DOHH2 (cell line): ENCODE measurements around the gene RASA2.

ENCODE experiments used
- H3F3A ChIP-seq: fragments of 200-600 bp; sonication (generic), shearing (Covaris generic); 2 replicates; pipeline ENCODE4 v1.6.0; 2016; ENCODE audit warnings: antibody characterized with exemption, mild to moderate bottlenecking; ENCODE audit not compliant: control insufficient read depth, insufficient read depth
- H3K27ac ChIP-seq: fragments of 200-600 bp; sonication (generic); 2 replicates; pipeline ENCODE4 v1.5.1; 2014; ENCODE audit warnings: low read depth, mild to moderate bottlenecking, low read length, moderate library complexity
- H3K27me3 ChIP-seq: fragments of 200-600 bp; sonication (generic); 2 replicates; pipeline ENCODE4 v1.6.1; 2014; ENCODE audit warnings: mild to moderate bottlenecking, low read length, mixed read lengths; ENCODE audit not compliant: control insufficient read depth
- H3K36me3 ChIP-seq: fragments of 200-600 bp; sonication (generic); 2 replicates; pipeline ENCODE4 v1.6.1; 2014; ENCODE audit warnings: mild to moderate bottlenecking, low read length, moderate library complexity, mixed read lengths; ENCODE audit not compliant: control insufficient read depth
- H3K4me1 ChIP-seq: fragments of 200-600 bp; sonication (generic); 2 replicates; pipeline ENCODE4 v1.6.1; 2014; ENCODE audit warnings: mild to moderate bottlenecking, low read length, mixed read lengths; ENCODE audit not compliant: control insufficient read depth
- H3K4me2 ChIP-seq: fragments of 200-600 bp; sonication (generic); 2 replicates; pipeline ENCODE4 v1.6.0; 2014; ENCODE audit warnings: mild to moderate bottlenecking, low read length, moderate library complexity
- H3K4me3 ChIP-seq: fragments of 200-600 bp; sonication (generic); 2 replicates; pipeline ENCODE4 v1.5.1; 2014; ENCODE audit warnings: mild to moderate bottlenecking, low read length, mixed read lengths
- H3K79me2 ChIP-seq: fragments of 200-600 bp; sonication (generic); 2 replicates; pipeline ENCODE4 v1.6.1; 2014; ENCODE audit warnings: mild to moderate bottlenecking, low read length, mixed read lengths; ENCODE audit not compliant: control insufficient read depth
- H3K9me2 ChIP-seq: fragments of 200-600 bp; sonication (generic); replicated peaks from 2 replicates; pipeline ENCODE4 v1.6.1; 2014; ENCODE audit warnings: mild to moderate bottlenecking, low read length, mixed read lengths; ENCODE audit not compliant: control insufficient read depth
- H3K9me3 ChIP-seq: fragments of 200-600 bp; sonication (generic); 2 replicates; pipeline ENCODE4 v1.6.1; 2014; ENCODE audit warnings: antibody characterized with exemption, low read length, mixed read lengths; ENCODE audit not compliant: control insufficient read depth, insufficient read depth
- H4K20me1 ChIP-seq: fragments of 200-600 bp; sonication (generic); 2 replicates; pipeline ENCODE4 v1.6.0; 2014; ENCODE audit warnings: low read depth, mild to moderate bottlenecking, antibody characterized with exemption, low read length, moderate library complexity; ENCODE audit not compliant: control insufficient read depth, insufficient read depth
- EZH2phosphoT487 ChIP-seq: fragments of 200-600 bp; sonication (generic); IDR thresholded peaks from 2 replicates; pipeline ENCODE4 v1.6.1; 2017; ENCODE audit warnings: borderline replicate concordance, mild to moderate bottlenecking, antibody characterized with exemption, low read length, moderate library complexity, mixed read lengths
- TF ChIP-seq, protein P1 (sequence below): fragments of 200-600 bp; sonication (generic); IDR thresholded peaks from one replicate; pipeline ENCODE4 v1.5.1; 2014; ENCODE audit warnings: antibody characterized with exemption, mild to moderate bottlenecking, low read depth, low read length; ENCODE audit not compliant: poor library complexity, severe bottlenecking

Gene RASA2

DNA sequence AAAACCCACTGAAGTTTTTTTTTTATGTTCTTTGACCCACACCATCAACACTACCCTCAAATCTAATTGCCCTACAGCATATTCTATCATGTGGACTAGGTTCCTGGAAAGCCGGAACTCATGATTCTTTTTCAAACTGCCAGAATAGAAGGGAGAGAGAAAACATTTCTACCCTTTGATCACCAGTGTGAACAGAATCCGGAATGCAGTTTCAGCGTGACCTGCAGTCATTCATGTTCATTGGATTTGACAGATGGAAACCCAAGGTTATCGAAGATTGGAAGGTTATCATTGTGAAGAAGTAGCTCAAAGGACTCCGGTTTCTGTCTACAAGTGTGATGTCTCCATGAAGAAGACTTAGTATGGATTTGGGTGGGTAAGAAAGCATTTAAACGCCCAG, 39.4 kb upstream of the RASA2 start:
- Histone ChIP-seq H3F3A (no peaks in the 10 kb centered on the region), H3K9me3 (no peaks in the 10 kb centered on the region), H3K4me2 (no peak overlapping the region), H4K20me1 (no peaks in the 10 kb centered on the region), H3K27me3 (no peaks in the 10 kb centered on the region), H3K79me2 (no peaks in the 10 kb centered on the region), H3K4me3 (no peak overlapping the region), H3K9me2 (no peaks in the 10 kb centered on the region), H3K27ac (no peak overlapping the region), H3K4me1 (peaks cover 7% of the 10 kb centered on the region), H3K36me3 (peaks cover 15% of the 10 kb centered on the region; the same call in 1 of the 2 replicates)
- TF ChIP-seq EZH2phosphoT487: no peak
- TF ChIP-seq, protein P1, sequence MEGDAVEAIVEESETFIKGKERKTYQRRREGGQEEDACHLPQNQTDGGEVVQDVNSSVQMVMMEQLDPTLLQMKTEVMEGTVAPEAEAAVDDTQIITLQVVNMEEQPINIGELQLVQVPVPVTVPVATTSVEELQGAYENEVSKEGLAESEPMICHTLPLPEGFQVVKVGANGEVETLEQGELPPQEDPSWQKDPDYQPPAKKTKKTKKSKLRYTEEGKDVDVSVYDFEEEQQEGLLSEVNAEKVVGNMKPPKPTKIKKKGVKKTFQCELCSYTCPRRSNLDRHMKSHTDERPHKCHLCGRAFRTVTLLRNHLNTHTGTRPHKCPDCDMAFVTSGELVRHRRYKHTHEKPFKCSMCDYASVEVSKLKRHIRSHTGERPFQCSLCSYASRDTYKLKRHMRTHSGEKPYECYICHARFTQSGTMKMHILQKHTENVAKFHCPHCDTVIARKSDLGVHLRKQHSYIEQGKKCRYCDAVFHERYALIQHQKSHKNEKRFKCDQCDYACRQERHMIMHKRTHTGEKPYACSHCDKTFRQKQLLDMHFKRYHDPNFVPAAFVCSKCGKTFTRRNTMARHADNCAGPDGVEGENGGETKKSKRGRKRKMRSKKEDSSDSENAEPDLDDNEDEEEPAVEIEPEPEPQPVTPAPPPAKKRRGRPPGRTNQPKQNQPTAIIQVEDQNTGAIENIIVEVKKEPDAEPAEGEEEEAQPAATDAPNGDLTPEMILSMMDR: no peak

- TF ChIP-seq, protein P1: no peak
- no peak for TF ChIP-seq EZH2phosphoT487
These were observed 38.1 kb upstream of the RASA2 start for GRCh38 chr3:141448606-141449220.

GRCh38 chr3:141449424-141449823, 37.4 kb upstream of the RASA2 start:
- Histone ChIP-seq H3K4me3 (no peak overlapping the region), H3F3A (no peaks in the 10 kb centered on the region), H3K27ac (no peak overlapping the region), H3K79me2 (no peaks in the 10 kb centered on the region), H4K20me1 (no peaks in the 10 kb centered on the region), H3K27me3 (no peaks in the 10 kb centered on the region), H3K9me3 (no peaks in the 10 kb centered on the region), H3K4me1 (peaks cover 8% of the 10 kb centered on the region), H3K36me3 (no peaks in the 10 kb centered on the region), H3K4me2 (no peak overlapping the region), H3K9me2 (no peaks in the 10 kb centered on the region)
- no peak for TF ChIP-seq EZH2phosphoT487
- TF ChIP-seq, protein P1: no peak

More at GRCh38 chr3:141448606-141449220, 38.1 kb upstream of the RASA2 start:
- Histone ChIP-seq H3F3A (no peaks in the 10 kb centered on the region), H3K4me1 (peaks cover 8% of the 10 kb centered on the region), H3K9me2 (no peaks in the 10 kb centered on the region), H3K4me2 (no peak overlapping the region), H3K27me3 (no peaks in the 10 kb centered on the region), H3K9me3 (no peaks in the 10 kb centered on the region), H4K20me1 (no peaks in the 10 kb centered on the region), H3K36me3 (peaks cover 4% of the 10 kb centered on the region; the same call in 1 of the 2 replicates), H3K27ac (no peak overlapping the region), H3K79me2 (no peaks in the 10 kb centered on the region), H3K4me3 (no peak overlapping the region)
